ENCODE results near the gene KREMEN2.
A peak's percentile ranks its signal among the peaks of the same experiment; 100 is the strongest.

KREMEN2 gene

DNA sequence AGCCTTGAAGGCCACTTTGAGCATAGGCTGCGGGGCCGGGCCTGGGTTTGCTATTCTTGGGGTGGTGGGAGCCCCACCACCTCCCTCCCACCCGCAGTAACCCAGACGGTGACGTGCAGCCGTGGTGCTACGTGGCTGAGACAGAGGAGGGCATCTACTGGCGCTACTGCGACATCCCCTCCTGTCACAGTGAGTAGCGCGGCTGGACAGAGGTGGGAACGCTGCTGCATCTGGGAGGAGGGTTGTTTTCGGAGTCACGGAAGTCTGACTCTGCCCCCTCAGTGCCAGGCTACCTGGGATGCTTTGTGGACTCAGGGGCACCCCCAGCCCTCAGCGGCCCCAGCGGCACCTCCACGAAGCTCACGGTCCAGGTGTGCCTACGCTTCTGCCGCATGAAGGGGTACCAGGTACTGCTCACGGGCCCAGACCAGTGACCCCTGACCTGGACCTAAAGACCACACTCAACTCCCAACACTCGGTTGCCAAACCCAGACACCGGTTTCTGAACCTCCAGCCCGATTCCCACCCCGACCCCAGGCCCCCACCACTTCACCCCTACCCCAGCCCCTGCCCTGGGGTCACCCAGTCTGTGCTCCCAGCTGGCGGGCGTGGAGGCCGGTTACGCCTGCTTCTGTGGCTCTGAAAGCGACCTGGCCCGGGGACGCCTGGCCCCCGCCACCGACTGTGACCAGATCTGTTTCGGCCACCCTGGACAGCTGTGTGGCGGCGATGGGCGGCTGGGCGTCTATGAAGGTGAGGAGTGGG is 2.1 kb downstream of the KREMEN2 start:
- no peak for DNase-seq (ENCODE audit: low spot score)

DNA sequence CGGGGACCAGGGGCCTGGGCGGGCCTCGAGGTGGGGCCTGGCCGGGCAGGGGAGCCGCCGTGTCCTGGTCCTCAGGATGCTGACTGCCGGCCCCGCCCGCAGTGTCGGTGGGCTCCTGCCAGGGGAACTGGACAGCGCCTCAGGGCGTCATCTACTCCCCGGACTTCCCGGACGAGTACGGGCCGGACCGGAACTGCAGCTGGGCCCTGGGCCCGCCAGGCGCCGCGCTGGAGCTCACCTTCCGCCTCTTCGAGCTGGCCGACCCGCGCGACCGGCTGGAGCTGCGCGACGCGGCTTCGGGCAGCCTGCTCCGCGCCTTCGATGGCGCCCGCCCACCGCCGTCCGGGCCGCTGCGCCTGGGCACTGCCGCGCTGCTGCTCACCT is 2.7 kb downstream of the KREMEN2 start:
- no peak for DNase-seq (ENCODE audit: low spot score)

- no peak for DNase-seq (ENCODE audit: low spot score)
Observed at GRCh38 chr16:2967211-2967631, 3.1 kb downstream of the KREMEN2 start.

- DNase-seq (ENCODE audit: low spot score) = no peak
Observed at GRCh38 chr16:2967721-2968161, 3.7 kb downstream of the KREMEN2 start.

GRCh38 chr16:2968368-2968737 is 4.3 kb downstream of the KREMEN2 start:
- DNase-seq (ENCODE audit: low spot score) = no peak

GRCh38 chr16:2968738-2969544 is 4.9 kb downstream of the KREMEN2 start, which contains the start of gene PAQR4:
PAQR4 (plus strand) TSS chr16:2969348; CDS start chr16:2969675, 327 bp downstream.
- peak; percentile 68 for DNase-seq (ENCODE audit: low spot score)

DNA sequence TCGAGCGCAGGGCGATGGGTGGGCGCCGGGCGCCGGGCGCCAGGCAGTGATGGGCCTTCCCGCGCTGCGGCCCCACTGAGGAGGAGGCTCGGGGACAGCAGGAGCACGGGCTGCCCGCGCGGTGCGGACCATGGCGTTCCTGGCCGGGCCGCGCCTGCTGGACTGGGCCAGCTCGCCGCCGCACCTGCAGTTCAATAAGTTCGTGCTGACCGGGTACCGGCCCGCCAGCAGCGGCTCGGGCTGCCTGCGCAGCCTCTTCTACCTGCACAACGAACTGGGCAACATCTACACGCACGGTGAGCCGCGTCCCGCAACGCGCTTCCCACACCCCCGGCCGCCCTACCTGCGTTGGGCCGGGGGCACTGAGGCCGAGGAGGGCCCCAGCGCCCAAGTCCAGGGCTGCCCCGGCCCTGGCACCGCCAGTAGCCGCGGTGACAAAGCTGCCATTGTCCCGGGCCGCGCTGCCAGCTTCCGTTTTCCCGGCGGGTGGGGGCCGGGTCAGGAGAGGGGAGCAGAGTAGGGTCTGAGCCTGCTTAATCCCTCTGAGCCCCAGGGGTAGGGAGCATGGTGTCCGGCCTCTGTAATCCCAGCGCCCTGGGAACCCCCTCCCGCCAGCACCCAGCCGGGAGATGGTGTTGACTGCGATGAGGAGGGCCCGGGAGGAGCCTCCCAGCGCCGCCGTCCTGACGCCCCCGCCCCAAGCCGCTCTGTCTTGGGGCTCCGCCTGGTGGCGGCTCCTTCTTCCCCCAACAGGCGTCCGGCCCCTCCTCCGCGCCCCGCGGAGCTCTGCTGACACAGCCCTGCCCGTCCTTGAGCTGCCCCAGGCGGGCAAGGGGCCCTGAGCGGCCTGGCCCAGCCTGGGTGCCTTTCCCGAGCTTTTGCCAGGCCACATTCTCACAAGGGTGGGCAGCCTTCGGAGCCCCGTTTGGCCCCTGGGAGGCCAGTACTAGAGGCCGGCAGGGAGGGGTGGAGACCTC is 5.8 kb downstream of the KREMEN2 start:
- peak; percentile 43 for DNase-seq (ENCODE audit: low spot score)

- DNase-seq (ENCODE audit: low spot score) = no peak
Observed at GRCh38 chr16:2970563-2970962, 6.5 kb downstream of the KREMEN2 start.

DNA sequence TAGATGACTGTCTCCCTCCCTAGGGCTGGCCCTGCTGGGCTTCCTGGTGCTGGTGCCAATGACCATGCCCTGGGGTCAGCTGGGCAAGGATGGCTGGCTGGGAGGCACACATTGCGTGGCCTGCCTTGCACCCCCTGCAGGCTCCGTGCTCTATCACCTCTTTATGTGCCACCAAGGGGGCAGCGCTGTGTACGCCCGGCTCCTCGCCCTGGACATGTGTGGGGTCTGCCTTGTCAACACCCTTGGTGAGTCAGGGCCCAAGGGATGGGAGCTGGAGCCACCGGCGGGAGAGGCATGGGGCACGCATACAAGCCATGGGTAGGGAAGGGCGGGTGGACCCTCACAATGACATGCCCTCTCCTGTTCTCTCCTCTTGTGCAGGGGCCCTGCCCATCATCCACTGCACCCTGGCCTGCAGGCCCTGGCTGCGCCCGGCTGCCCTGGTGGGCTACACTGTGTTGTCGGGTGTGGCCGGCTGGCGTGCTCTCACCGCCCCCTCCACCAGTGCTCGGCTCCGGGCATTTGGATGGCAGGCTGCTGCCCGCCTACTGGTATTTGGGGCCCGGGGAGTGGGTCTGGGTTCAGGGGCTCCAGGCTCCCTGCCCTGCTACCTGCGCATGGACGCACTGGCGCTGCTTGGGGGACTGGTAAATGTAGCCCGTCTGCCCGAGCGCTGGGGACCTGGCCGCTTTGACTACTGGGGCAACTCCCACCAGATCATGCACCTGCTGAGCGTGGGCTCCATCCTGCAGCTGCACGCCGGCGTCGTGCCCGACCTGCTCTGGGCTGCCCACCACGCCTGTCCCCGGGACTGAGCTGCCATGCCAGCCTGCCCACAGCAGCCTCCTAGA is 7.3 kb downstream of the KREMEN2 start:
- no peak for DNase-seq (ENCODE audit: low spot score)

DNA sequence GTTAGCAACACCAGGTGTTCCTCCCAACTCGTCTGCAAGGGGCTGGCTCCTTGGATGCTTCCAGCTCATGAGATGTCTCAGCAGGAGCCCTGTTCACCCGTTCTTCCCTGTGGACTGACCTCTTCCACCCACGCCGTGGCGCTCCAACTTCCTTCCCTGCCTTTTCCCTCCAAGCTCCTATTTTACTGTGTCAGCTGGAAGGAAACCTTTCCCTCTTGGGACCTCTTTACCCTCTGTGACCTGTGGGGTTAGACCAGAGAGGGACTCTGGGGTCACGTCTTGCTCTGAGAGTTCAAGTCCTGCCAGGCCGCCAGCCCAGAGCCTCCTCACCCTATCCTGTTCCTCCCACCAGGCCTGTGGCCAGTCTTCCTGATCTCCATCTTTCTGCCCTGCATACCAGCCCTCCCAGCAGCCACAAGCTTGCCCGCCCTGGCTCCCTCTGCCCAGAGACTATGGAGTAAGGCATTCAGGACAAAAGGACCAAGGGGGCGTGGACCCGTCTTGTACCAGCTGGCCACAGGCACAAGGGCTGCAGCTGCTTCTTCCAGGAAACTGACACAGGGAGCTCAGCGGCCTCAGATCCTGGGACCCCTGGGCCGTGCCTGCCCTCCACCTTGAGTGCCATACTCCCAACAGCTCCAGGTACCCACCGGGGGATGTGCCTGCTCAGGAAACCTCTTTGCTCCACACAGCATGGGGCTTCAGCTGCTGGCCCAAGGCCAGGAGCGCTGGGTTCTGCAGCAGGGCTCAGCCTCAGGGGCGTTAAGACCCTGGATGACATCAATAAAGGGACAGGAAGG is 8.1 kb downstream of the KREMEN2 start:
- DNase-seq (ENCODE audit: low spot score) = no peak

GRCh38 chr16:2973093-2973492 is 9.0 kb downstream of the KREMEN2 start:
- no peak for DNase-seq (ENCODE audit: low spot score)

GRCh38 chr16:2973605-2974318 is 9.7 kb downstream of the KREMEN2 start:
- DNase-seq (ENCODE audit: low spot score) = no peak

DNA sequence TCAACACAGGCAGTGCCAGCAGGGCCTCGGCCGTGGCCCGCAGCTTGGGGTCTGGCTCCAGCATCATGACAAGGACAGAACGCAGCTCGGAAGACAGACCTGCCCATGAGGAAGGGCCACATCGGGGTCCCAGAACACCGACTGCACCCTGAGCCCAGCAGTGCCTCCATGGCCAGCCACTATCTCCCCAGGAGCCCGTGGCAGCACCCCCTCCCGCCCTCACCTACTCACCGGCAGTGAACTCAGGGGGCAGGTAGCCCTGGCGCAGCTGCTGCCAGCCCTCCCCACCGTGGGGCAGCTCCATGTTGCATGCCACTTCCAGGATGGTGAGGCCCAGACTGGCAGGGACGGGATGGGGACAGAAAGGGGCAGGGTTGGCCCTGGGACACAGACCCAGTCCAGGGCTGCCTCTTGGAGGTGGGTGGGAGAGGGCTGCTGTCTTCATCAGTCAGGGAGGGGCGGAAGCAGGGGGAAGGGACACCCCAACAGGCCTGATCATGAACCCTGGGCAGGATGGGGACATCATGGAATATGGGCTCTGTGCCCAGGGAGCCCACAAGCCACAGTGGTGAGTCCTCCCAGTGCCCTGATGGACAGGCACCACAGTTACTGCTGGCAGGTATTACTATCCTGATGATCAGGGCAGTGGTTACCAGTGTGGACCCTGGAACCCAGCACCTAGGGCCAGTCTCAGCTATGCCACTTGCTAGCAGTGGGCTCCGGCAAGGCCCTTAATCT is 10.4 kb downstream of the KREMEN2 start:
- no peak for DNase-seq (ENCODE audit: low spot score)

GRCh38 chr16:2975161-2975795 is 11.2 kb downstream of the KREMEN2 start:
- no peak for DNase-seq (ENCODE audit: low spot score)

DNA sequence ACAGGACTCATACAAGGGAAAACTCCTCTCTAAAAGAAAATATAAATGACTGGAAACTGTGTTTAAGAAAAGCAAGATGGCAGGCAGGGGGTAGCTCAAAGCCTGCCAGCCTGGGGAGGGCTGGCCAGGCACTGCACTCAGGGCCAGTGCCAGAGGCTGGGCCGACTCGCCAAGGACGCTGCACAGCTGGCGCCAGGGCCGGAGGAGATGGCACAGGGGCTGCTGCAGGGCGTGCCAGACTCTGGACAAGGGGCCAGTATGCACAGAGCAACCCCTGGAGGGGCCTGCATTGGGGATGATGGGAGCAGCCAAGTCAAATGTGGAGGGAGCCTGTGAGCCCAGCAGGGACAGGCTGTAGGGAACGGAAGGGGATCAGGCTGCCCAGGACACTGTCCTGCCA is 12.1 kb downstream of the KREMEN2 start:
- no peak for DNase-seq (ENCODE audit: low spot score)

DNA sequence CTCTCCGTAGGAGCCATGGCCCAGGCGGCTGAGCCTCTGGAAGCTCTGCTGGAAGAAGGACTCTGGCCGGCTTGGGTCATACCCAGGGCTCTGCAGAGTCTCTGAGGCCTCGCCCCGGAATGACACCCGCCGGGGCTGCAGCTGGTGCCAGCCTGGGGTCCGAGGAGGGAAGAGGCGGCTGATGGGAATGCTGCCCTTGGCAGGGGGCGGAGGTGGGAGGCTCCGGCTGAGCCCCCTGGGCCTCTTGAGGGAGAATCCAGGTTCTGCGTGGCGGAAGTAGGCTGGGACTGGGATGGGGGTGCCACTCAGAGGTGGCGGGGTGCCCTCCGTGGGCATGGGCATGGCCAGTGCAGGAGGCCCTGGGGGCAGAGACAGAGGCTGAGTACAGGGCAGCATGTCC is 12.6 kb downstream of the KREMEN2 start:
- DNase-seq (ENCODE audit: low spot score) = no peak

DNA sequence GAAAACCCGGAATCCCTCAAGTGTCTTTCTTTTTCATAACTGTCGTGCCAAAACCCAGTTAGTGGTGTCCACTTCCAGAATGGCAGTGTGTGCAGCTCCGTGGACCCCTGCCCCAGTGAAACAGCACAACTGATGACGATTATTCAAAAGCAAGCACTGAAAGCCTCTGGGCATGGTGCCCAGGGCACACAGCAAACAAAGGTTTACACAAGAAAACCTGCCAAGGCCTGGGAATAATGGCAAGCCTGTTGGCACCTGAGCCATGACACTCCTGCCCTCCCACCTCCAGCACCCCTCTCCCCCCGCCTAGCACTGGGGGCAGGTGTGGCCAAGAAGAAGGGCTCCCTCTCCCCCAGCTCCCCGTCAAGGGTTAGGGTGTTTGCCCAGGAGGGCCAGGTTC is 13.4 kb downstream of the KREMEN2 start:
- DNase-seq (ENCODE audit: low spot score) = no peak

DNA sequence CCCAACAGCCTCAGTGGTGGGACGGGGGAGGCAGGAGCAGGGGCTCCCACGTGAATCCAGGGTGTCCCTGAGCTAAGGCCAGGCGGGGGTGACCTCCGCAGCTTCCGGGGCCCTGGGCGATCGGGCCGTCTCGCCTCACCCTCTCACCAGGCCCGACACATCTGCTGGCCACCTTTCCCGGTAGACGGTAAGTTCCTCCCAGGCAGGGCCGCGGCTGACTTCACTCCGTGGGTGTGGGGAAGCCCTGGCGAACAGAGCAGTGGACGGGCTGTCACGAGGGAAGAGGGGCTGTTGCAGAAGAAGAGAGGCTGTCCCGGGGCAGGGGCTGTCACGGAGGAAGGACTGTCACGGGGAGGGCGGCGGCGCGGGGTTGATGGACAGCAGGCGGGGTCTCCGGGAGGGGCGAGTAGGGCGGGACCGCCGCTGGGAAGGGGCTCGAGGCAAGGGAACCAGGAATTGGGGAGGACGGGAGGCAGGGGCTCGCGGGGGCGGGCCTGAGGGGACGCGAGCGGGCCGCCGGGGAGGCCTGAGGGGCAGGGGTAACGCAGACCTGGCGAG is 15.7 kb downstream of the KREMEN2 start:
- no peak for DNase-seq (ENCODE audit: low spot score)
